H1 (cell line): ENCODE data around the gene VGLL4. TPM values are rescaled to one million over a fixed set of nuclear protein-coding genes. Genes with fewer than 3 reads are reported as not detected.

Source experiments
- CTCF ChIA-PET: fragments of 300-600 bp; sonication (Branson Sonifier 250); formaldehyde crosslinking; loops from one replicate; lab custom pipeline; 2021; ENCODE audit not compliant: partially characterized antibody; lab: Charles Lee
- POLR2A ChIA-PET: fragments of 300-600 bp; sonication (Branson Sonifier 250); formaldehyde crosslinking; loops from one replicate; lab custom pipeline; 2021; ENCODE audit warnings: inconsistent platforms; ENCODE audit not compliant: partially characterized antibody; lab: Charles Lee
- DNase-seq, 2 experiments: peaks; one replicate each; pipeline versions ENCODE4 v3.0.0 to v3.0.0-alpha.2; 2010 to 2022; ENCODE audit warnings: low spot score in 2 of 2, low read depth in 1 of 2, mixed read lengths in 1 of 2
- FAIRE-seq: peaks from 2 replicates; lab custom pipeline; 2011; peaks lifted over from hg19 to GRCh38; lab: Jason Lieb, UNC
- H2AFZ ChIP-seq: 2 replicates; pipeline ENCODE4 v1.8.1; 2012; ENCODE audit warnings: low read length, inconsistent platforms
- H2AK5ac ChIP-seq: 2 replicates; pipeline ENCODE4 v1.6.1; 2013; ENCODE audit warnings: low read depth, low read length
- H2BK120ac ChIP-seq: replicated peaks from 2 replicates; pipeline ENCODE3; 2013; ENCODE audit warnings: low read depth, low read length, inconsistent platforms
- H2BK12ac ChIP-seq: 2 replicates; pipeline ENCODE4 v1.6.1; 2013; ENCODE audit warnings: low read depth, low read length
- H2BK15ac ChIP-seq: 2 replicates; pipeline ENCODE4 v1.6.1; 2013; ENCODE audit warnings: low read length
- H2BK20ac ChIP-seq: 2 replicates; pipeline ENCODE4 v1.6.1; 2013; ENCODE audit warnings: low read length
- H2BK5ac ChIP-seq: 2 replicates; pipeline ENCODE4 v1.6.1; 2013; ENCODE audit warnings: low read depth, low read length
- H3K14ac ChIP-seq: 2 replicates; pipeline ENCODE4 v1.6.1; 2013; ENCODE audit warnings: inconsistent platforms; ENCODE audit not compliant: insufficient read length
- H3K18ac ChIP-seq: 2 replicates; pipeline ENCODE4 v1.6.1; 2013; ENCODE audit warnings: low read length; ENCODE audit errors: extremely low read depth
- H3K23ac ChIP-seq: 2 replicates; pipeline ENCODE4 v1.6.1; 2013; ENCODE audit warnings: inconsistent platforms; ENCODE audit not compliant: insufficient read length
- H3K23me2 ChIP-seq: 2 replicates; pipeline ENCODE4 v1.6.1; 2013; ENCODE audit warnings: low read depth, low read length
- H3K27ac ChIP-seq: 2 replicates; pipeline ENCODE4 v1.6.1; 2011; ENCODE audit warnings: low read depth, low read length, inconsistent platforms
- H3K27me3 ChIP-seq, 4 experiments: replicated peaks in 1 of 4; 1 replicate in 1 of 4; 2 replicates in 3 of 4; pipeline versions ENCODE4 v1.6.1 to v1.8.1; 2011 to 2013; ENCODE audit warnings: low read length in 3 of 4, mild to moderate bottlenecking in 3 of 4, inconsistent platforms in 2 of 4, mixed read lengths in 2 of 4, moderate library complexity in 1 of 4; ENCODE audit not compliant: control insufficient read depth in 3 of 4, insufficient read depth in 3 of 4; ENCODE audit errors: extremely low read depth in 1 of 4
- H3K36me3 ChIP-seq, 4 experiments: 2 replicates each; pipeline versions ENCODE4 v1.6.1 to v1.8.1; 2011 to 2013; ENCODE audit warnings: mild to moderate bottlenecking in 4 of 4, low read length in 3 of 4, moderate library complexity in 2 of 4, control low read depth in 1 of 4, inconsistent platforms in 1 of 4; ENCODE audit not compliant: insufficient read depth in 4 of 4, control insufficient read depth in 2 of 4
- H3K4ac ChIP-seq: replicated peaks from 2 replicates; pipeline ENCODE3; 2013; ENCODE audit warnings: low read length, low read depth, mixed read lengths, inconsistent platforms; ENCODE audit not compliant: insufficient read length
- H3K4me1 ChIP-seq, 4 experiments: replicated peaks in 1 of 4; 1 replicate in 1 of 4; 2 replicates in 3 of 4; pipeline versions ENCODE4 v1.6.1 to v1.8.1; 2011 to 2013; ENCODE audit warnings: low read length in 3 of 4, inconsistent platforms in 2 of 4, mixed read lengths in 1 of 4; ENCODE audit not compliant: insufficient read depth in 4 of 4, control insufficient read depth in 3 of 4
- H3K4me2 ChIP-seq, 2 experiments: 2 replicates each; pipeline versions ENCODE4 v1.6.1 to v1.8.1; 2011 to 2013; ENCODE audit warnings: low read depth in 2 of 2, low read length in 2 of 2, control low read depth in 1 of 2, inconsistent platforms in 1 of 2, mild to moderate bottlenecking in 1 of 2; ENCODE audit not compliant: insufficient read depth in 1 of 2
- H3K4me3 ChIP-seq, 4 experiments: fragments of 200-600, 300-600 bp in 1 of 4; sonication (generic), shearing (Covaris generic), sonication (Bioruptor Twin) in 1 of 4; 2 replicates each; pipeline versions ENCODE4 v1.5.1 to v1.8.1; 2011 to 2016; ENCODE audit warnings: low read length in 4 of 4, low read depth in 3 of 4, control low read depth in 2 of 4, inconsistent platforms in 2 of 4, mild to moderate bottlenecking in 2 of 4, mixed read lengths in 1 of 4, moderate library complexity in 1 of 4; ENCODE audit not compliant: insufficient read depth in 2 of 4; ENCODE audit errors: extremely low read depth in 1 of 4
- H3K56ac ChIP-seq: replicated peaks from 2 replicates; pipeline ENCODE3; 2013; ENCODE audit warnings: low read depth, mild to moderate bottlenecking, mixed read lengths, low read length, inconsistent platforms; ENCODE audit not compliant: insufficient read length
- H3K79me1 ChIP-seq: 2 replicates; pipeline ENCODE4 v1.6.1; 2013; ENCODE audit warnings: low read depth, low read length, control low read depth
- H3K79me2 ChIP-seq, 2 experiments: 2 replicates each; pipeline versions ENCODE4 v1.6.1 to v1.8.1; 2012 to 2013; ENCODE audit warnings: low read length in 2 of 2, mild to moderate bottlenecking in 2 of 2, inconsistent platforms in 1 of 2; ENCODE audit not compliant: insufficient read depth in 2 of 2, control insufficient read depth in 1 of 2
- H3K9ac ChIP-seq, 4 experiments: replicated peaks in 1 of 4; 1 replicate in 1 of 4; 2 replicates in 3 of 4; pipeline versions ENCODE4 v1.6.1 to v1.8.1; 2011 to 2013; ENCODE audit warnings: low read depth in 3 of 4, low read length in 3 of 4, control low read depth in 2 of 4, mild to moderate bottlenecking in 2 of 4, moderate library complexity in 2 of 4, inconsistent platforms in 1 of 4; ENCODE audit errors: extremely low read depth in 1 of 4
- H3K9me3 ChIP-seq, 2 experiments: 2 replicates each; pipeline versions ENCODE4 v1.6.1 to v1.8.1; 2012 to 2013; ENCODE audit warnings: mild to moderate bottlenecking in 2 of 2, moderate library complexity in 2 of 2, control low read depth in 1 of 2, inconsistent platforms in 1 of 2, low read depth in 1 of 2, low read length in 1 of 2, mixed read lengths in 1 of 2; ENCODE audit not compliant: insufficient read depth in 2 of 2
- H4K20me1 ChIP-seq, 2 experiments: replicated peaks in 1 of 2; 2 replicates each; pipeline versions ENCODE3 to v1.8.1; 2011 to 2013; ENCODE audit warnings: inconsistent platforms in 2 of 2, low read length in 2 of 2, mild to moderate bottlenecking in 1 of 2; ENCODE audit not compliant: insufficient read depth in 2 of 2, control insufficient read depth in 1 of 2
- H4K5ac ChIP-seq: 2 replicates; pipeline ENCODE4 v1.6.1; 2013; ENCODE audit warnings: low read length, low read depth, mixed read lengths, inconsistent platforms; ENCODE audit not compliant: insufficient read length
- H4K8ac ChIP-seq: 2 replicates; pipeline ENCODE4 v1.8.0; 2013; ENCODE audit warnings: mild to moderate bottlenecking, moderate library complexity, low read length, inconsistent platforms; ENCODE audit not compliant: insufficient read depth; ENCODE audit errors: extremely low read depth
- H4K91ac ChIP-seq: replicated peaks from 2 replicates; pipeline ENCODE3; 2013; ENCODE audit warnings: low read length, mixed read lengths, inconsistent platforms; ENCODE audit not compliant: insufficient read length
- CBX8 ChIP-seq: fragments of 300-800, 300-1000 bp; sonication (generic); IDR thresholded peaks from 2 replicates; pipeline ENCODE4 v1.7.1; 2016; ENCODE audit warnings: low read depth, low read length, borderline replicate concordance
- EZH2 ChIP-seq: fragments of 200-600 bp; sonication (generic); IDR thresholded peaks from 2 replicates; pipeline ENCODE4 v1.7.1; 2012; ENCODE audit warnings: low read depth, mild to moderate bottlenecking, moderate library complexity, low read length, inconsistent platforms; ENCODE audit not compliant: severe bottlenecking
- FOSL1 ChIP-seq: IDR thresholded peaks from 2 replicates; pipeline ENCODE4 v1.6.1; 2011; ENCODE audit warnings: mild to moderate bottlenecking, low read depth, low read length, moderate library complexity; ENCODE audit not compliant: insufficient read depth
- HDAC6 ChIP-seq: IDR thresholded peaks from one replicate; pipeline ENCODE4 v1.7.1; 2012; ENCODE audit warnings: low read depth, mild to moderate bottlenecking, inconsistent platforms, low read length, moderate library complexity
- NRF1 ChIP-seq: IDR thresholded peaks from 2 replicates; pipeline ENCODE4 v1.6.1; 2011; ENCODE audit warnings: mild to moderate bottlenecking, low read depth, low read length, improper control_type of control experiment
- RBBP5 ChIP-seq: IDR thresholded peaks from 2 replicates; pipeline ENCODE4 v1.7.1; 2012; ENCODE audit warnings: low read depth, mild to moderate bottlenecking, inconsistent platforms, low read length, moderate library complexity, borderline replicate concordance
- RXRA ChIP-seq: IDR thresholded peaks from 2 replicates; pipeline ENCODE4 v1.6.1; 2011; ENCODE audit warnings: low read depth, mild to moderate bottlenecking, low read length, moderate library complexity; ENCODE audit not compliant: insufficient read depth
- SIX5 ChIP-seq: IDR thresholded peaks from 2 replicates; pipeline ENCODE4 v1.6.1; 2011; ENCODE audit warnings: mild to moderate bottlenecking, low read depth, low read length
- SUZ12 ChIP-seq: fragments of 200-600 bp; sonication (generic); IDR thresholded peaks from 2 replicates; pipeline ENCODE4 v1.6.1; 2012; ENCODE audit warnings: mild to moderate bottlenecking, inconsistent platforms, low read length, moderate library complexity, mixed read lengths
- WGBS, 2 experiments: shearing (Covaris generic) in 1 of 2; methylation state at CpG; one replicate each; pipeline versions ENCODE4 v1.1.6 to v1.1.7; 2013 to 2015; ENCODE audit warnings: low lambda C conversion rate in 2 of 2, mixed read lengths in 2 of 2, inconsistent platforms in 1 of 2, low coverage in 1 of 2, missing lambda C conversion rate in 1 of 2; ENCODE audit not compliant: insufficient replicate concordance in 2 of 2, insufficient coverage in 1 of 2, insufficient read length in 1 of 2; ENCODE audit errors: extremely low coverage in 1 of 2, missing lambda C conversion rate in 1 of 2; 5-methylcytosine and 5-hydroxymethylcytosine counted together
- polyA plus RNA-seq, 7 experiments: library from polyadenylated mRNA; depleted of rRNA in 3 of 7; stranded (reverse) in 5 of 7; unstranded in 2 of 7; fragments of >200 nt in 5 of 7; fragments of 200-250 nt in 2 of 7; gene quantifications; 1 replicate in 5 of 7; 2 replicates in 1 of 7; 4 replicates in 1 of 7; pipeline versions ENCODE4 v1.2.1 to v1.2.3, GENCODE V29; 2011 to 2013; ENCODE audit warnings: missing spikeins in 2 of 7, mixed read lengths in 2 of 7
- total RNA-seq: library from RNA; stranded (reverse); fragmentation: NEBNext Ultra II Directional; extraction: Animal tissue kit (Norgen Biotek cat#: 25700); gene quantifications from 2 replicates; pipeline ENCODE4 v1.2.1, GENCODE V29; 2021
- TF ChIP-seq, protein P1 (sequence below): IDR thresholded peaks from 2 replicates; pipeline ENCODE4 v1.6.1; 2011; ENCODE audit warnings: low read depth, mild to moderate bottlenecking, low read length; ENCODE audit not compliant: insufficient read depth

VGLL4 gene
- total and polyA plus RNA-seq, 2 of the 8 experiments (the other 6 are each of a cell fraction or from before 2014, with no cell fraction given) = 45.1 to 50.0 TPM

DNA sequence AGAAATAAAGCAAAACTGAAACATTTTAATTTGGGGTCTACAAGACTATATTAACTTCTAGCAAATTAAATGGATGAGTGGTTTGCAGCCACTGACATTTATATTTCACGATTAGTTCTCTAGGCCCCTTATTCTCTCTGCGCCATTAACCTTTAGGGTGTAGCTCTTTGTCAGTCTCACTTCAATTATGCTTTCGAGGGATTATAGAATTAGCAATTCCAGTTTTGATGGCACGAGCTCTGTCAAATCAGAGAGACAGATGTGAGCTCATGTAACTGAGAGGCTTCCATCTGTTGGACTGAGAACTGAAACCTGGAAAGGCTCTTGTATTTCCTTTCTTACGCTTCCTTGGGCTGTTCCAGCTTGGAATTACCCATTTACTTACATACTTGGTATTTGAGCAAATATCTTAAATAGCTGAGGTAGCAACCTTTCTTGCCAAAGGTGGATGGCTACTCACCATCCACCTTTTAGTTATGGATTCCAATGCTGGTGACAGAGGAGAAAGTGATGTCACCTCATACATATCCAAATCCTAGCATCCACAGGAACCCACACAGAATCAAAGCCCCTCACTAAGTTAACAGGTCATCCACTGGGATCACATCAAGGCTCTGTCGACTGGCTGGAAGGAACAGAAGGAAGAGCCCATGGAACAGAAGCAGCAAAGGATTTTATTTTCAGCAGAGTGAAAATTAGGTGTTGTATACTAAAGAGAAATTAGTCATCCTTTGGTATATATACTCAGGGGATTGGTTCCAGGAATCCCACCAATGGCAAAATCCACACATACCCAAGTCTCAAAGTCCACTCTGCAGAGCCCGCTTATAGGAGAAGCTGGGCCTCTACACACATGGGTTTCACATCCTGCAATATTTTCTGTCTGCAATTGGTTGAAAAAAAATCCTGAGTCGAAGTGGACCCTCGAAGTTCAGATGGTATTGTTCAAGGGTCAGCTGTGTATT, 20.8 kb downstream of the VGLL4 start:
- Histone ChIP-seq H4K5ac (no peak overlapping the region), H3K36me3 (no peaks in the 10 kb centered on the region), H2BK15ac (no peak overlapping the region), H3K14ac (no peak overlapping the region), H3K27me3 (no peaks in the 10 kb centered on the region), H3K27ac (no peak overlapping the region), H3K79me2 (peaks cover 10 to 99% of the 10 kb centered on the region in 2 experiments), H3K4me2 (no peak overlapping the region), H2BK20ac (no peak overlapping the region), H3K23ac (no peak overlapping the region), H2BK12ac (no peak overlapping the region), H2BK5ac (no peak overlapping the region), H3K4me1 (peaks cover 3 to 8% (median 6%) of the 10 kb centered on the region in 4 experiments), H2BK120ac (no peak overlapping the region), H4K91ac (no peak overlapping the region), H3K23me2 (no peaks in the 10 kb centered on the region), H4K8ac (no peak overlapping the region), H4K20me1 (peaks cover 16 to 28% of the 10 kb centered on the region in 2 experiments), H3K56ac (no peak overlapping the region), H3K4ac (no peak overlapping the region), H3K18ac (no peak overlapping the region), H2AK5ac (no peak overlapping the region), H3K4me3 (no peak overlapping the region), H3K79me1 (peaks cover 9% of the 10 kb centered on the region), H3K9me3 (no peaks in the 10 kb centered on the region), H2AFZ (no peak overlapping the region), H3K9ac (no peak overlapping the region)
- no peak for FAIRE-seq
- ChIA-PET CTCF (interaction anchor here (1.0 kb wide), 1 partner anchor 16 kb away, joined by 3 read pairs; no protein-coding TSS in a partner anchor), POLR2A (interaction anchor here (0.6 kb wide), 1 partner anchor 587 kb away, joined by 3 read pairs; no protein-coding TSS in a partner anchor)
- WGBS, 2 experiments = 91% methylated on average over 9 of the region's 9 CpGs; no CpG with 5 or more reads in 1 of the 2 experiments
- no peak for DNase-seq
- TF ChIP-seq CBX8 (no peak), HDAC6 (no peak), SIX5 (no peak), FOSL1 (no peak), RXRA (no peak), EZH2 (no peak), RBBP5 (no peak), NRF1 (no peak), SUZ12 (no peak)
- TF ChIP-seq, protein P1, sequence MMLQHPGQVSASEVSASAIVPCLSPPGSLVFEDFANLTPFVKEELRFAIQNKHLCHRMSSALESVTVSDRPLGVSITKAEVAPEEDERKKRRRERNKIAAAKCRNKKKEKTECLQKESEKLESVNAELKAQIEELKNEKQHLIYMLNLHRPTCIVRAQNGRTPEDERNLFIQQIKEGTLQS = no peak
